GM18861 (cell line): ENCODE measurements around the gene MATN1.

Experiments used
- ATAC-seq: cut with Tn5 transposase; IDR thresholded peaks from one replicate; pipeline ENCODE4 v1.9.1; 2021; ENCODE audit not compliant: unreplicated experiment

Gene MATN1

GRCh38 chr1:30731806-30732276 lies 8.5 kb upstream of the MATN1 start:
- no peak for ATAC-seq

DNA sequence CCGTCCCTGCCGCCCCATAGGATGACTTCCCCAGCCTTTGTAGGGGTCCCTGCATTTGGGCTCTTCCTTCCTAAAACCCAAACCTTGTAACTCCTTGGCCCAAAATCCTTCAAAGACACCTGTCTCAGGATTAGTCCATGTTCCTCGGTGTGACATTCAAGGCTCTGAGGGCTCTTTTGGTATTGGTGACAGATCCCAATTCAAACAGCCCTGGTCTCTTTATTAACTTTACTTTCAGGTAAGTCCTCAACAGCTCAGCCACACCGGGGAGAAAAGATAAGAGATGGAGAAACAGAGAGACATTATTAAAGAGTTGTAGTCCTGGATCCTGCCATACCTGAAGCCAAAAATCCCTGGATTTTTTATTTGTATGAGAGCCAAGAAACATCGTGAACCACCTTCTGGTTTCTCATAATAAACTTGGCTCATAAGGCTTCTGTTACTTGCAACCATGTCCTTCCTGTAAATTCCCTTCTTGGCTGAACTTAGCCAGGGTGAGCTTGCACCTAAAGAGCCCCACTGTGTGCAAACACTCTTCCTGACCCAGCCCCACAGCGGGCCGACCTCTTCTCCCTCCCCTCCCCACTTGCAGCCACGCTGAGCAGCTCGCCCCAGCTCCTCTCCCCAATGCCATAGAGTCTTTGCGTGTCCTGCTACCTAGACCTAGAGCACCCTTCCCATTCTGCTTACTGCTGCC lies 7.9 kb upstream of the MATN1 start:
- ATAC-seq: no peak

GRCh38 chr1:30730346-30731108 lies 7.1 kb upstream of the MATN1 start:
- no peak for ATAC-seq

- no peak for ATAC-seq
These were observed 6.5 kb upstream of the MATN1 start for GRCh38 chr1:30729901-30730300.

DNA sequence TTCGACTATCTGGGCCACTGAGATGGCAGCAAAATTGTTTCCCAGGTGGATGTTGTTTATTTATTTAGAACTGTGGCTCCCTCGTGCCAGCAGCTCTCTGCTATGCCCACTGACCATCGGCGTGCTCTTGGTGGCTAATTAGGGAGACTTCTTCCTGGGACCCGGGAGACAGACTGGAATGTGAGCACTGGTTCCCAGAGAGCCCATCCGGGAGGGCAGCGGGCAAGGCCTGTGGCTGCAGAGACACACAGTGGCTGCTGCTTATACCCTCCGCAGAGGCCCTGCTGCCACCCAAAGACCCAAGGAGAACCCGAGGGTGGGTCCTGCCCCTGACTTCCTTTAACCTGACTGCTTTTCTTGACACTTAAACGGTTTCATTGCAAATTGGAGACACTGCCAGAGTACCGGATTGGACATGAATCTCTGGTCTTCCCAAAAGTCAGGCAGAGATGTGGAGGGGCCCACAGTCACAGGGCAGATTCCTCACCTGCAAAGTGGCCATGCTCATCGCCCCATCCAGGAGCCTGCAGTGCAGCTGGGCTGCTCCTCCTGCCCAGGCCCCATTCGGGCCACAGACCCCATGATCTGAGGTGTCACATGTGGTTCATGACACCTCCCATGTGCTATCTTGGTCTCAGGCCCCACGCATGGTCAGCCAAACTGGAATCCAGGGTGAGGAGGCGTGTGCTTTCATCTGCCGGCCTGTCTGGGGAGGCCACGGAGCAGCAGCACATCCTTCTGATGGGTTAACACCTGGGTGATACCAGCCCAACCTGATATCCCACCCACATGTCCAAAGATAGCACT lies 5.7 kb upstream of the MATN1 start:
- ATAC-seq: no peak

DNA sequence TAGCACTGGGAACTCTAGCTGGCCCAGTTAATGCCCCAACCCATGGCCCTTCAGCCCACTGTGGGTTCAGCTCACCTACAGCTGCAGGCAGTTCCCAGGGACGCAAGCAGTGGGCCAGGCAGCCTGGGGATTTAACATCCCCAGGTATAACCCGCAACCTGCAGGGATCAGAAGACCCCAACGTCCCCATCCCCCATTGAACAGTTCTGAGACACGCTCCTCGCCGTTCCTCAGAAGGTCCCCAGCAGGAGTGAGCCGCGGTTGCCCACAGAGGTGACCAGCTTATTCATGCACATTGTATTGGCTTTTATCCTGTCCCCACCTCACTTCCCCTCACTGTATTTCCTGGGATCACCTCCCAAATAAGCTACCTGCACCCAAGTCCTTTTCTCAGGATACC lies 5.0 kb upstream of the MATN1 start:
- no peak for ATAC-seq

- no peak for ATAC-seq
These were observed 4.4 kb upstream of the MATN1 start for GRCh38 chr1:30727824-30728223.

DNA sequence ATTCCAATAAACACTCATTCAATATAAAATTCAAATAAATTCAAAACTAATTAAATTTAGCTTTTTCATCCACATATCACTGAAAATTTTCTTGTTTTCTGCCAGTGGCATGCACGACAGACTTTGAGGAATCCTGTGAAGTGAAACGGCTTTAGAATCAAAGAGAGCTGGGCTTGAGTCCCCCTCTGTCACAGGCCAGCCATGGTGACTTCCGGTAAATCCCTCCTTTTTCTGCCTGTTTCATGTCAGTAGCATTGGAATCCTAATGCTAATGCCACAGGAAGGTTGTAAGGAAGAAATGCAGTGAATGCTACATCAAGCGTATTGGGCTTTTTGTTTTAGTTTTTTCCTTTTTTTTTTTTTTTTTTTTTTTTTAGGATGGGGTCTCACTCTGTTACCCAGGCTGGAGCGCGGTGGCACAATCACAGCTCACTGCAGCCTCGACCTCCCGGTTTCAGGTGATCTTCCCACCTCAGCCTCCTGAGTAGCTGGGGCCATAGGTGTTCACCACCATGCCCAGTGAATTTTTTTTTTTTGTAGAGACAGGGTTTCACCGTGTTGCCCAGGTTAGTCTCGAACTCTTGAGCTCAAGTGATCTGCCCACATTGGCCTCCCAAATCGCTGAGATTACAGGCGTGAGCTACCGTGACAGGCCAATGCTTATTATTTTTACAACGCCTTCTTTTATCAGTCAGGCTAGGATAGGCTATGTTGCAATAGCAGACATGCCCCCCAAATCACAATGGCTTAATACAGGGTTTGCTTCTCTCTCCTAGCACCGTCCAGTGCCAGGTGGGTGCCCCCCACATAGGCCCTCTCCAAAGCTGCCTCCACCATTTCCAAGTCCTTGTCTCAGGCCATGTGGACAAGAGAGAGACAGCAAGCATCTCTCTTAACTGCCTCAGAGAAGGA lies 3.6 kb upstream of the MATN1 start:
- no peak for ATAC-seq

GRCh38 chr1:30726236-30726635 lies 2.9 kb upstream of the MATN1 start:
- no peak for ATAC-seq

- no peak for ATAC-seq
These were observed 2.2 kb upstream of the MATN1 start for GRCh38 chr1:30725450-30726095.

DNA sequence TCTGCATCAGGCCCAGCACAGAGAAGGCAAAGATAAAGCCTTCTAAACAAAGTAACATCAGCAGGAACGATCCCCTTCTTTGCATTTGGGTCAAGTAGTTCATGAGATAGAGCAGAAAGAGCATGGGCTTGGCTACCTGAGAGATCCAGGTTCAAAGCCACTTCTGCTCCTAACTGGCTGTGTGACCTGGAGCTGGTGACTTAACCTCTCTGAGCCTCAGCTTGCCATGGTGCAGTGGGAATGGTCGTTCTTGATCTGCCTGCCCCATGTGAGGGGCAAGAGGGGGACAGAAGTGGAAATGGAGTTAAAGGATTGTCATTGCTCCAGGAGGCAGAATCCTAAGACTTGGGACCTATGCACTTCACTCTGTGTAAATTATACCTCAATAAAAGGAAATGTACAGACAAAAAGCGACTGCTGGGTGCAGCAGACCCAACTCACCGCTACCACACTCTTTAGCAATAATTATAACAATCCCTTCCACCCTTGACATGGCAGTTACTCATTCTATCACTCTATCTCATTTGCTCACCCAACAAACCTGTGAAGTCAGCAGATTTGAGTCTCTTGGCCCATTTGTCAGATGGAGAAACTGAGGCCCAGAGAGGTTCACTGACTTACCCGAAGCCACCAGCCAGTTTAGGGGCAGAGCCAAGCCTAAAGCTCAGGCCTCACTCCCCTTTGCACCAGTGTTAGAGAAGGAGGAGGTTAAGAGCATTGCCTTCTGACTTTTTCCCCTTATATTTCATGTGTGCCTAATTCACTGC lies 1.5 kb upstream of the MATN1 start:
- ATAC-seq: no peak

DNA sequence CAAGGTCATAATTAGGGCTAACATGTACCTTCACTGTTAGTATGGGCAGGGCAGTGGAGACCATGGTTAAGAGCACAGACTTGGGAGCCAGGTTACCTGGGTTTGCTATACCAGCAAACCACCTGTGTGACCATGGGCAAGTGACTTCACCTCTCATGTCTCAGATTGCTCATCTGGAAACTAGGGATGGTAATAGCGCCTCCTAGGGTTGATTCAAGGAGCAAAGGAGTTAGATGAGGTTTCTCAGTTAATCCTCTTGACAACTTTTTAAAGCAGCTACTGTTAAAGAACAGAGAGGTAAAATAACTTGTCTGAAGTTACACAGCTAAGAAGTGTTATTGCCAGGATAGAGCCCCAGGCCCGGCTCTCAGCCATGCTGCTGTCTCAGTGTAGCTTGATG lies 790 bp upstream of the MATN1 start:
- ATAC-seq: no peak

DNA sequence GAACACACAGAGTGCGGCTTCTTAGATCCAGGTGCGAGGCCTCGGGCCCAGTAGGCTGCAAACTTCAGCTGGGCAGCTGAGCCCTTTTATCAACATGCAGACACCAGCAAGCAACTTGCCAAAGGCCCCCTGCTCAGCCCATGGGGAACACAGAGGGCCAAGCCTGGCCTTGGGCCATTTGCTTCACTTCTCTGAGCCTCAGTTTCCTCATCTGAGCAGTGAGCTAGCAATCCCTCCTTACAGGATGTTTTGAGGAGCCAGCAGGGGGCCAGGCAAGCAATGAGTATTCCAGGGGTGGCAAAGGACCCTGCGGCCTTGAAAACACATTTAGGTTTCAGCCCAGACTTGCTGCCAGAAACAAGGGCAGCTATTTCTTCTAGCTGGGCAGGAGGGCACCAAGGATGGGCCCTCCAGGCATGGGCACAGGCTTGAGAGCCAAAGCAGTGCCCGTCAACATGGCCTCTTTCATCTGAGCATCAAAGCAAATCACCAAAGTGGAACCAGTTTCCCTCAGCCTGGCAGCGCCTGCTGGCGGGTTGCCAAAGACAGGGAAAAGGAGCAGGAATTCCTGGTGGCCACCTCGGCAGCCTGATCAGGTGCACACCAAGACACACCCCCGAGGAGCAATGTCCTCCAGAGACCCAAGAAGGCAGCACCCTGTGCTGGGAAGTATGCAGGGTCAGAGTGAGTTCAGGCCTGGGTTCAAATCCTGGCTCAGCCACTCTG lies 1.4 kb downstream of the MATN1 start:
- ATAC-seq: no peak

DNA sequence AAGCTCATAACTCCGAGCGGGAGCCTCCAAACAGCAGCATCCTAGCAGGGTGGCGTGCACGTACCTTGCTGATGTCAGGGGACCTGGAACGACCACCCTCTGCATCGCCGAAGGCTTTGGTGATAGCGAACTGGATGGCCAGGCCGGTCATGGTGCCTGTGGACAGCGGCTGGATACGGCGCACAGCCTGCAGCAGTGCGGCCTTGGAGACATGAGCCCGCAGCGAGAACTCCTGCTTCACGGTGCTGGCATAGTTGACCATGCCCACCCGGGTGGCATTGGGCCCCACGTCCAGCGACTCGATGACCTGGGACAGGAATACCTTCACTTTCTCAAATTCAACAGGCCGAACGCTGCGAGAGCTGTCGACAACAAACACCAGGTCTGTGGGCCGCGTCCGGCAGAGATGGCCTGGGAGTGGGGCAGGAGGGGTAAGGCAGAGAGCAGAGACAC lies 2.0 kb downstream of the MATN1 start:
- ATAC-seq: no peak

GRCh38 chr1:30720271-30721223 lies 2.8 kb downstream of the MATN1 start:
- ATAC-seq: no peak

GRCh38 chr1:30719406-30720270 lies 3.7 kb downstream of the MATN1 start:
- ATAC-seq: no peak
